ENCODE data around the gene ZFHX3. TPM values are rescaled to one million over a fixed set of nuclear protein-coding genes. Genes with fewer than 3 reads are reported as not detected.

ZFHX3 gene
- total and polyA plus RNA-seq, 7 experiments from 2014 or later: 0.09 to 9.8 (median 1.7) TPM

- CTCF ChIA-PET: no interaction called here
- no peak overlapping the region for H3K4me3 Mint-ChIP-seq
- H3K9me3 ChIP-seq (ENCODE audit: control insufficient read depth in 2 of 3, low read length in 3 of 3): no peaks in the 10 kb centered on the region
- peaks cover 0 to 1% (median 0%) of the 10 kb centered on the region in 7 donors for H3K4me1 Mint-ChIP-seq
- no peaks in the 10 kb centered on the region for H3K27me3 ChIP-seq (ENCODE audit: control insufficient read depth in 2 of 2, insufficient read depth in 2 of 2, low read length in 2 of 2)
- peaks cover 0 to 6% (median 0%) of the 10 kb centered on the region in 11 donors for H3K9me3 Mint-ChIP-seq
- no peak for DNase-seq
- H3K4me1 ChIP-seq (ENCODE audit: control insufficient read depth in 2 of 2, insufficient read depth in 2 of 2, low read length in 2 of 2): no peaks in the 10 kb centered on the region
- H3K27me3 Mint-ChIP-seq: peaks cover 0 to 3% (median 0%) of the 10 kb centered on the region in 5 donors
- H3K27ac Mint-ChIP-seq: no peak overlapping the region
- H3K36me3 Mint-ChIP-seq: no peaks in the 10 kb centered on the region
- H3K36me3 ChIP-seq (ENCODE audit: control insufficient read depth in 2 of 3, insufficient read depth in 3 of 3, low read length in 3 of 3): no peaks in the 10 kb centered on the region
- no peak overlapping the region for H3K4me3 ChIP-seq (ENCODE audit: low read length)
- ATAC-seq: no peak
- intact Hi-C loops (cut with micrococcal nuclease): no loop called here
- POLR2A ChIA-PET: no interaction called here
- no peak overlapping the region for H3K27ac ChIP-seq (ENCODE audit: low read depth, low read length)
These were observed 77.3 kb downstream of the ZFHX3 start for GRCh38 chr16:72970656-72971055.

GRCh38 chr16:72969812-72970211 lies 78.1 kb downstream of the ZFHX3 start:
- Mint-ChIP-seq H3K9me3 (peaks cover 0 to 6% (median 0%) of the 10 kb centered on the region in 11 donors), H3K27me3 (peaks cover 0 to 3% (median 0%) of the 10 kb centered on the region in 5 donors), H3K36me3 (no peaks in the 10 kb centered on the region), H3K4me1 (peaks cover 0 to 1% (median 0%) of the 10 kb centered on the region in 7 donors), H3K4me3 (no peak overlapping the region), H3K27ac (no peak overlapping the region)
- Histone ChIP-seq H3K4me3 (ENCODE audit: low read length) (no peak overlapping the region), H3K36me3 (ENCODE audit: control insufficient read depth in 2 of 3, insufficient read depth in 3 of 3, low read length in 3 of 3) (no peaks in the 10 kb centered on the region), H3K27me3 (ENCODE audit: control insufficient read depth in 2 of 2, insufficient read depth in 2 of 2, low read length in 2 of 2) (no peaks in the 10 kb centered on the region), H3K4me1 (ENCODE audit: control insufficient read depth in 2 of 2, insufficient read depth in 2 of 2, low read length in 2 of 2) (no peaks in the 10 kb centered on the region), H3K9me3 (ENCODE audit: control insufficient read depth in 2 of 3, low read length in 3 of 3) (no peaks in the 10 kb centered on the region), H3K27ac (ENCODE audit: low read depth, low read length) (no peak overlapping the region)
- ChIA-PET CTCF (no interaction called here), POLR2A (no interaction called here)
- intact Hi-C loops (cut with micrococcal nuclease): no loop called here
- ATAC-seq (no peak), DNase-seq (no peak)

- CTCF ChIA-PET: no interaction called here
- H3K27ac Mint-ChIP-seq: no peak overlapping the region
These were observed 78.8 kb downstream of the ZFHX3 start for GRCh38 chr16:72969146-72969545.

GRCh38 chr16:72967941-72968340 lies 80.0 kb downstream of the ZFHX3 start:
- Histone ChIP-seq H3K36me3 (ENCODE audit: control insufficient read depth in 2 of 3, insufficient read depth in 3 of 3, low read length in 3 of 3) (no peaks in the 10 kb centered on the region), H3K9me3 (ENCODE audit: control insufficient read depth in 2 of 3, low read length in 3 of 3) (no peaks in the 10 kb centered on the region), H3K27ac (ENCODE audit: low read depth, low read length) (no peak overlapping the region), H3K4me1 (ENCODE audit: control insufficient read depth in 2 of 2, insufficient read depth in 2 of 2, low read length in 2 of 2) (no peaks in the 10 kb centered on the region), H3K4me3 (ENCODE audit: low read length) (no peak overlapping the region), H3K27me3 (ENCODE audit: control insufficient read depth in 2 of 2, insufficient read depth in 2 of 2, low read length in 2 of 2) (no peaks in the 10 kb centered on the region)
- H3K4me3 Mint-ChIP-seq: no peak overlapping the region
- DNase-seq: no peak
- peaks cover 0 to 2% (median 0%) of the 10 kb centered on the region in 11 donors for H3K9me3 Mint-ChIP-seq
- CTCF ChIA-PET: no interaction called here
- intact Hi-C loops (cut with micrococcal nuclease): no loop called here
- H3K27ac Mint-ChIP-seq: no peak overlapping the region
- H3K27me3 Mint-ChIP-seq: peaks cover 0 to 3% (median 0%) of the 10 kb centered on the region in 5 donors
- no peaks in the 10 kb centered on the region for H3K4me1 Mint-ChIP-seq
- H3K36me3 Mint-ChIP-seq: no peaks in the 10 kb centered on the region
- POLR2A ChIA-PET: no interaction called here
- ATAC-seq: no peak

More at GRCh38 chr16:72969146-72969545, 78.8 kb downstream of the ZFHX3 start:
- H3K27ac ChIP-seq (ENCODE audit: low read depth, low read length): no peak overlapping the region
- H3K27me3 ChIP-seq (ENCODE audit: control insufficient read depth in 2 of 2, insufficient read depth in 2 of 2, low read length in 2 of 2): no peaks in the 10 kb centered on the region
- Mint-ChIP-seq H3K36me3 (no peaks in the 10 kb centered on the region), H3K27me3 (peaks cover 0 to 3% (median 0%) of the 10 kb centered on the region in 5 donors), H3K4me3 (no peak overlapping the region), H3K4me1 (peaks cover 0 to 1% (median 0%) of the 10 kb centered on the region in 7 donors), H3K9me3 (peaks cover 0 to 6% (median 0%) of the 10 kb centered on the region in 11 donors)
- DNase-seq: no peak
- no peaks in the 10 kb centered on the region for H3K4me1 ChIP-seq (ENCODE audit: control insufficient read depth in 2 of 2, insufficient read depth in 2 of 2, low read length in 2 of 2)
- ATAC-seq: no peak
- H3K9me3 ChIP-seq (ENCODE audit: control insufficient read depth in 2 of 3, low read length in 3 of 3): no peaks in the 10 kb centered on the region
- POLR2A ChIA-PET: no interaction called here
- no peak overlapping the region for H3K4me3 ChIP-seq (ENCODE audit: low read length)
- H3K36me3 ChIP-seq (ENCODE audit: control insufficient read depth in 2 of 3, insufficient read depth in 3 of 3, low read length in 3 of 3): no peaks in the 10 kb centered on the region
- intact Hi-C loops (cut with micrococcal nuclease): no loop called here

GRCh38 chr16:72963533-72964315 lies 84.2 kb downstream of the ZFHX3 start:
- Mint-ChIP-seq H3K4me1 (peaks cover 0 to 2% (median 0%) of the 10 kb centered on the region in 7 donors), H3K27ac (no peak overlapping the region), H3K36me3 (no peaks in the 10 kb centered on the region), H3K4me3 (no peak overlapping the region), H3K9me3 (peaks cover 0 to 5% (median 0%) of the 10 kb centered on the region in 11 donors), H3K27me3 (peaks cover 0 to 3% (median 0%) of the 10 kb centered on the region in 5 donors)
- no peak overlapping the region for H3K27ac ChIP-seq (ENCODE audit: low read depth, low read length)
- no peaks in the 10 kb centered on the region for H3K36me3 ChIP-seq (ENCODE audit: control insufficient read depth in 2 of 3, insufficient read depth in 3 of 3, low read length in 3 of 3)
- intact Hi-C loops (cut with micrococcal nuclease): loop anchor here in 1 of 2 donors (5.0 kb wide), 1 partner anchor 131 kb away; no protein-coding TSS in a partner anchor
- ChIA-PET CTCF (no interaction called here), POLR2A (no interaction called here)
- H3K9me3 ChIP-seq (ENCODE audit: control insufficient read depth in 2 of 3, low read length in 3 of 3): no peaks in the 10 kb centered on the region
- DNase-seq (no peak), ATAC-seq (no peak)
- H3K27me3 ChIP-seq (ENCODE audit: control insufficient read depth in 2 of 2, insufficient read depth in 2 of 2, low read length in 2 of 2): no peaks in the 10 kb centered on the region
- no peaks in the 10 kb centered on the region for H3K4me1 ChIP-seq (ENCODE audit: control insufficient read depth in 2 of 2, insufficient read depth in 2 of 2, low read length in 2 of 2)
- H3K4me3 ChIP-seq (ENCODE audit: low read length): no peak overlapping the region

- ChIA-PET POLR2A (no interaction called here), CTCF (no interaction called here)
- no peak overlapping the region for H3K27ac Mint-ChIP-seq
These were observed 85.6 kb downstream of the ZFHX3 start for GRCh38 chr16:72962347-72962746.

GRCh38 chr16:72961863-72962262 lies 86.1 kb downstream of the ZFHX3 start:
- H3K36me3 ChIP-seq (ENCODE audit: control insufficient read depth in 2 of 3, insufficient read depth in 3 of 3, low read length in 3 of 3): no peaks in the 10 kb centered on the region
- H3K4me1 Mint-ChIP-seq: peaks cover 0 to 2% (median 0%) of the 10 kb centered on the region in 7 donors
- peaks cover 0 to 3% (median 0%) of the 10 kb centered on the region in 5 donors for H3K27me3 Mint-ChIP-seq
- no peak overlapping the region for H3K27ac ChIP-seq (ENCODE audit: low read depth, low read length)
- H3K9me3 Mint-ChIP-seq: peaks cover 0 to 10% (median 0%) of the 10 kb centered on the region in 11 donors
- POLR2A ChIA-PET: no interaction called here
- ATAC-seq (no peak), DNase-seq (no peak)
- intact Hi-C loops (cut with micrococcal nuclease): loop anchor here in 1 of 2 donors (5.0 kb wide), 1 partner anchor 130 kb away; no protein-coding TSS in a partner anchor
- no peaks in the 10 kb centered on the region for H3K27me3 ChIP-seq (ENCODE audit: control insufficient read depth in 2 of 2, insufficient read depth in 2 of 2, low read length in 2 of 2)
- CTCF ChIA-PET: no interaction called here
- H3K4me1 ChIP-seq (ENCODE audit: control insufficient read depth in 2 of 2, insufficient read depth in 2 of 2, low read length in 2 of 2): no peaks in the 10 kb centered on the region
- H3K27ac Mint-ChIP-seq: no peak overlapping the region
- no peaks in the 10 kb centered on the region for H3K36me3 Mint-ChIP-seq
- H3K4me3 Mint-ChIP-seq: no peak overlapping the region
- no peaks in the 10 kb centered on the region for H3K9me3 ChIP-seq (ENCODE audit: control insufficient read depth in 2 of 3, low read length in 3 of 3)
- H3K4me3 ChIP-seq (ENCODE audit: low read length): no peak overlapping the region

More at GRCh38 chr16:72962347-72962746, 85.6 kb downstream of the ZFHX3 start:
- H3K9me3 ChIP-seq (ENCODE audit: control insufficient read depth in 2 of 3, low read length in 3 of 3): no peaks in the 10 kb centered on the region
- Mint-ChIP-seq H3K4me3 (no peak overlapping the region), H3K27me3 (peaks cover 0 to 3% (median 0%) of the 10 kb centered on the region in 5 donors), H3K9me3 (peaks cover 0 to 7% (median 0%) of the 10 kb centered on the region in 11 donors), H3K36me3 (no peaks in the 10 kb centered on the region), H3K4me1 (peaks cover 0 to 2% (median 0%) of the 10 kb centered on the region in 7 donors)
- no peak overlapping the region for H3K27ac ChIP-seq (ENCODE audit: low read depth, low read length)
- no peaks in the 10 kb centered on the region for H3K4me1 ChIP-seq (ENCODE audit: control insufficient read depth in 2 of 2, insufficient read depth in 2 of 2, low read length in 2 of 2)
- no peak for DNase-seq
- no peaks in the 10 kb centered on the region for H3K27me3 ChIP-seq (ENCODE audit: control insufficient read depth in 2 of 2, insufficient read depth in 2 of 2, low read length in 2 of 2)
- H3K4me3 ChIP-seq (ENCODE audit: low read length): no peak overlapping the region
- intact Hi-C loops (cut with micrococcal nuclease): loop anchor here in 1 of 2 donors (5.0 kb wide), 1 partner anchor 130 kb away; no protein-coding TSS in a partner anchor
- no peak for ATAC-seq
- no peaks in the 10 kb centered on the region for H3K36me3 ChIP-seq (ENCODE audit: control insufficient read depth in 2 of 3, insufficient read depth in 3 of 3, low read length in 3 of 3)

Measured in naive thymus-derived CD4-positive, alpha-beta T cell (primary cell).